Coronary artery (tissue), 2 donors: ENCODE results near the gene WDR5.

Experiments
- DNase-seq: peaks from one replicate; pipeline ENCODE4 v3.0.0-alpha.2; 2017; ENCODE audit warnings: low spot score
- H3K27ac ChIP-seq, 2 donors: fragments of 200-600 bp; sonication (generic); one replicate each; pipeline ENCODE4 v1.5.1; 2016 to 2019
- H3K4me3 ChIP-seq: fragments of 200-600 bp; sonication (generic); 2 replicates; pipeline ENCODE4 v1.5.1; 2016; ENCODE audit warnings: mild to moderate bottlenecking, moderate library complexity
- CTCF ChIP-seq: fragments of 200-600 bp; sonication (generic); IDR thresholded peaks from one replicate; pipeline ENCODE4 v1.5.1; 2019; ENCODE audit warnings: antibody characterized with exemption

Gene WDR5

GRCh38 chr9:134165357-134166315 lies 29.8 kb downstream of the WDR5 start:
- DNase-seq = no peak
- H3K4me3 ChIP-seq = no peak overlapping the region
- H3K27ac ChIP-seq = no peak overlapping the region
- no peak for TF ChIP-seq CTCF

GRCh38 chr9:134166374-134166773 lies 30.5 kb downstream of the WDR5 start:
- no peak overlapping the region for H3K27ac ChIP-seq
- no peak overlapping the region for H3K4me3 ChIP-seq
- TF ChIP-seq CTCF = no peak
- no peak for DNase-seq

- no peak for TF ChIP-seq CTCF
- H3K27ac ChIP-seq = no peak overlapping the region
- no peak for DNase-seq
- H3K4me3 ChIP-seq = no peak overlapping the region
These were observed 31.6 kb downstream of the WDR5 start for GRCh38 chr9:134167530-134167931.

- Histone ChIP-seq H3K4me3 (no peak overlapping the region), H3K27ac (no peak overlapping the region)
- no peak for DNase-seq
- TF ChIP-seq CTCF = no peak
These were observed 33.1 kb downstream of the WDR5 start for GRCh38 chr9:134168757-134169550.

- TF ChIP-seq CTCF = no peak
- no peak overlapping the region for H3K4me3 ChIP-seq
- H3K27ac ChIP-seq = no peak overlapping the region
- no peak for DNase-seq
These were observed 34.0 kb downstream of the WDR5 start for GRCh38 chr9:134169724-134170401.

- TF ChIP-seq CTCF = no peak
- no peak overlapping the region for H3K4me3 ChIP-seq
- no peak for DNase-seq
- H3K27ac ChIP-seq = no peak overlapping the region
These were observed 34.8 kb downstream of the WDR5 start for GRCh38 chr9:134170532-134171315.
